HG02623 (cell line): ENCODE data around the gene SAMD7.

Experiments
- ATAC-seq: cut with Tn5 transposase; IDR thresholded peaks from one replicate; pipeline ENCODE4 v1.9.1; 2021; ENCODE audit warnings: moderate library complexity; ENCODE audit not compliant: unreplicated experiment

Gene SAMD7

GRCh38 chr3:169907944-169908343 lies 3.4 kb upstream of the SAMD7 start:
- no peak for ATAC-seq

DNA sequence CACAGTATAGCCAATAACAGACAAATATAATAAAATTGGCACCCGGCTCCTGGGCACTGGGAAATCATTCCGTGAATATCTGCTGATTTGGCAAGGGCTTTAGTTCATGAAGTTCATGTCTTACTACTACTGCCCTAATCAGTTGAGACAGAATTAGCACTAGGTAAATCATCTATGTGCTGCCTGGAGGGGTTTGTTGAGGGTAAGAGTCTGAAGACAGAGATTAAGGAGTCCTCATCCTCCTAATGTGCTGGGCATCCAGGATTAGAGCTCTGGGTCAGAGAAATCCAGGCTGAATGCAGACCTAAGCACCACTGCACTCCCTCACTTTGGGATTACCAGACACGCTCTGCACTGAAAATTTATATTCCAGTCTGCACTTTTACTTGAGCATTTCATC lies 2.0 kb downstream of the SAMD7 start:
- no peak for ATAC-seq

DNA sequence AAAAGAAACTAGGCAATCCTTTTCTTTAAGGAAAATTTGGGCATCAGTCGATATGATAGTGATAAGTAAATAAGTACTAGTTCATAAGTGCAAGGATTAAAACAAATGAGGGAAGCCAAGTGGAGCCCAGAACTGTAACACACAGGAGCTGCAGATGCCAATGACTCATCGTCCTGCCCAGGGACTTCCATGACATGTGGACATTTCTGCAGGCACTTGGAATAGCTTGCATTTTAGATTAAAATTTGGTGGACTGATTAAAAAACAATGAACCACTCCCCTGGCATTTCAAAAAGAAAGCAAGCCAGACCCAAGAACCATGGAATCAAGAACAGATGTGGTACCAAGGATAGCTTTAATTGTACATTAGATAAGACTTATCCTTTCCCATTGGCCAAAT lies 2.9 kb downstream of the SAMD7 start:
- no peak for ATAC-seq

DNA sequence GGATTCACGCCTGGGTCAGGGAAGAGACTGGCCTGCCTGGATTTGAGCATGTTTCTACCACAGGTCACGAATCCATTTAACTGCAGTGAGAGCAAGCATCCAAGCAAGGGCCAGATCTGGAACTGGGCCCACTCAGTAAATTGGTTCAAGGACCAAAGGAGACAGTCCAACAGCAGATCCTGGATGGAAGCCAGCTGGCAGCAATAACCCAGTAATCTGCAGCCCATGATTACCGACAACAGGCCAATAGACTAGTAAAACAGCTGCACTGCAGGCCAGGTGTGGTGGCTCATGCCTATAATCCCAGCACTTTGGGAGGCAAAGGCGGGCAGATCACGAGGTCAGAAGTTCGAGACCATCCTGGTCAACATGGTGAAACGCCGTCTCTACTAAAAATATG lies 11.8 kb downstream of the SAMD7 start:
- no peak for ATAC-seq

DNA sequence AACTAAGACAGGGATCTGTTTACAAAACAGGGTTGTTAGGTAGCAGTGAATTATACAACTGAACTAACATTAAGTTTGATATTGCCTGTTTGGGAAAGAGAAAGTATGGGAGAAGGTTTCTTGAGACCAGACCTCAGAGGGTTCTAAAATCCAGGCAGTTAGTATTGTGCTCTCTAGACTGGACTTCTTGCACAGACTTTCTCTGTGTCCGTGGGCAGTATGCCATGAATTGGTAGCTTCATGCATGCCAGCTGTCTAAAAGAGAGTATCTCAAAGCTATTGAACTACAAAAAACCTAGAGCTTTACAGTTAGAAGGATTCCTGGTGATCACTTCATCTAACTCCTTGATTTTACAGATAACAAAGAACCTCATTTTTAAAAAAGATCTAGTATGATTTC lies 12.5 kb downstream of the SAMD7 start:
- no peak for ATAC-seq

GRCh38 chr3:169929830-169930519 lies 18.6 kb downstream of the SAMD7 start:
- ATAC-seq: no peak

DNA sequence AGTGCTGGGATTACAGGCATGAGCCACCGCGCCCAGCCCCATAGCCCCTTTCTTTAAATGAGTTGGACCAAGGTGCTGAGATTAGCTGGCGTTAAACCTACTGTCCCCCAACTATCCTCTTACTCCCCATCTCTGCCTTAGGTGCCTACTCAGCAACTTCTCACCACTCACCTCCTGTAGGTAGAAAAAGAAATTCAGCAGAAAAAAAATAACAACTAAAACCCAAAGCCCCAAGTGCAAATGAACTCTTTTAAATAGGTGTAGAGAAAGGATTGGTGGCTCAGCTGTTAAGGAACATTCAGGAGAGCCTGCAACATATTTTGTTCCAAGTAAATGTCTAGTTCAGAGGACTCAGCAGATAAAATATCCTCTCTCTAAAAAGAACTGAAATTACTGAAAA lies 19.5 kb downstream of the SAMD7 start:
- ATAC-seq: no peak

- ATAC-seq: peak; percentile 86
Observed at GRCh38 chr3:169931747-169932520, 20.6 kb downstream of the SAMD7 start.

DNA sequence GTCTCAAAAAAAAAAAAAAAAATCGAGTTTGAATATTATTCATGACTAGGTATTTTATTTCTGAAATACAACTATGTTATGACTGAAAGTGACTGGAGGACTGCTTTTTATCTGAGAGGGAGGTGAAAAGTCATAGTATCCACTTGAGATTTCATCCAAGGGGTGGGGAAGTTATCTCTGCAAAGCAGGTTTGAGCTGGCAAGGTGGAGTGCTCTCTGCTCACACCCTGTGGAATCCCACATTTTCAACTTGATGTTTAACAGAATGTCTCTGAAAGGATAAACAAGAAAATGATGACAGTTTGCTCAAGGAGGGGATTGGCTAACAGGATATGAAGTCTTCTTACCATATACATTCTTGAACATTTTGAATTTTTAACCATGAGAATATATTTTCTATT lies 27.9 kb downstream of the SAMD7 start:
- ATAC-seq: no peak

GRCh38 chr3:169939751-169940150 lies 28.4 kb downstream of the SAMD7 start:
- no peak for ATAC-seq

DNA sequence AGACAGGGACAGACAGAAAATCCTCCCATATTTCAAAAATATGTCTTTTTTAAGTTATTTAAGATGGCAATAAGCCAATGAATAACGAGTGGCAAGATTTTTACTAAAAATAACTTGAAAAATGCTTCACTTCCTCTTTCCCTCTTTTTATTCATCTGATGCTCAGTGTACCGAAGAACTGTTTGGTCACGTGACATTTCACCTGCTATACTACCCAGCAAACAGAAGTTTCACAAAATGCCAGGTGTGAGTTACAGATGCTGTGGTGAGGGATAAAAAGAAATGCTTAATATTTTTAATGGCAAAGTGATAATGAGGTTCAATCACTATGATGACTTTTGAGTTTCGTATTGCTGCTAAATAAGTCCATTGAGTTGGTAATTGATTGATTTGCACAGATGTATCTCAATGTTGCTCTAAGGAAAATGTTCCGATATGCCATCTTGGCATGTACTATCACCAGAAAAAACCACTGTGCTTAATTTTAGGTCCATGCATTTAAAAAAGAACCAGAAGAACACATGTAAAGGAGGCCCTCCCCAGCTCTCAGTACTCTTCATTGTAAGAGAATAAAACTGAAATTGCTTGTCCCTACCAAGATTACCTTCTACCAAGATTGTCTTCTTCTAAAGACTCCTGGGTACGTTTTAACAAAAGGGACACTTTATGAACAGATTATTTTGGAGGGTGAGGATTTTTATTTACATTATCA lies 29.3 kb downstream of the SAMD7 start:
- peak; percentile 73 for ATAC-seq

DNA sequence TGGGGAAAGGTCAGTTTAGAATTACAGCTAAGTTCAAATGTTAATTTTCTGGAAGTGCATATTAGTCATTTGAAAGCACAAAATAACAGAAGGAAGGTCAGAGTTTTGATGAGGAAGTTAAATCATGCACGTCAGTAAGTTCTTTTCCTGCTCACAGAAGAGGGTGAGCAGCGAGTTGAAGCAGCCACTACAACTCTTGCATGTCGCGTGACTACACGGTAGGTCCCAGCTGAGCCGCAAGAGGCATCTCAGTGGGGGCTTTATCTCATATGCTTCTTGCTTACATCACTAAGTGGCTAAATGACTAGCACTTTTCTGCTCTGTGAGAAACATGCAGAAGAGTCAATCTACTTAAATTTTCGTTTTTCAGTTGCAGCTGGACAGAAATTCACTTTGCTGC lies 33.9 kb downstream of the SAMD7 start:
- ATAC-seq: peak; percentile 80

GRCh38 chr3:169946336-169946735 lies 35.0 kb downstream of the SAMD7 start:
- no peak for ATAC-seq

DNA sequence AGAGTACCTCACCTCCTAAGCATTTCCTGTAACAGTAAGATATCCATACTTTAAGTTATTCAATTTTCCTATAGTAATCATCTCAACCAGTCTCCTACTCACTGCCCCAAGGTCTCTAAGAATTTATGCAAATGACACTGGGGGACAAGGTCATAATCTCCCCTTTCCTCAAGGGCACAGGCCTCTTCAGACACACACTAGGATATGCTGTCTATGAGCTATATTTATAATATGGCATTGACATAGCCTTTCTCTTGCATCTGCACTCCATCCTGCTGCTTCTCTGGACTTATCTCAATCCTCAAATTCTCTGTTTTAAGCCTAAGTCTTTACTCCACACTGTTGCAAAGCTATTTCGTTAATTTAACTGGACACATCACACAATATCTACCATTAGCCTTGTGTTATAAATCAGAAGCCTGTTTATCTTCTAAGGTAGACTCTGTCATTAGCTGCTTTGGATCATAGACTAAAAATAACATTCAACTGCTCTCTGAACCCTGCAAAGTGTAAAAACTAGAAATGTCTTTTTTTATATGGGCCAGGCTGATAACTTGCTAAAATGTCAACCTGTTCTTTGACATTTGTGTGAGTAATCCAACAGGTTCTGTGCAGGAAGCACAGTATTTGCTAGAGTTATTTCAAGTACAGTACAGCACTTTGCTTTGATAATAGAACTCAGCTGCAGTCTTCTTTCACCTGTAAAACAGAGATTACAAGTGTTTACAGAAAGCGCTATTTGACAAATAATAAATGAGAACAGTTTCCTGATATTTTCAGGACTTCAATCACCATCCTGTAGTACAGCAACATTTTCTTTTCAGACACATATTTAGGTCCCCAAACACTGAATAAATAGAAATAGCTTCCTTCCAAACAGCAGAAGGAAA lies 37.4 kb downstream of the SAMD7 start:
- ATAC-seq: no peak

DNA sequence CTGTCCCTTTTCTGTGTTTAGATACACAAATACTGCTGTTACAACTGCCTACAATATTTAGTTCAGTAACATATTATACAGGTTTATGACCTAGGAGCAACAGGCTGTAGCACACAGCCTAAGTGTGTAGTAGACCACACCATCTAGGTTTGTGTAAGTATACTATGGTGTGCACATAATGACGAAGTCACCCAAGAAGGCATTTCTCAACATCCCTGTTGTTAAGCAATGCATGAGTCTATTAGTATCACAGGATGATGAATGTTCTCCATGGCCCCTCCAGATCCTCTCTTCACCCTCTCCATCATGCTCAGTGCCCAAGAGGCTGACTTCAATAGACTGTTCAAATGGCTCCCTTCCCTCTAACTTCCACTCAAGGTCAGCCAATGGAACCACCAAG lies 40.7 kb downstream of the SAMD7 start:
- no peak for ATAC-seq

- peak; percentile 16 for ATAC-seq
Observed at GRCh38 chr3:169953462-169954141, 42.2 kb downstream of the SAMD7 start.

DNA sequence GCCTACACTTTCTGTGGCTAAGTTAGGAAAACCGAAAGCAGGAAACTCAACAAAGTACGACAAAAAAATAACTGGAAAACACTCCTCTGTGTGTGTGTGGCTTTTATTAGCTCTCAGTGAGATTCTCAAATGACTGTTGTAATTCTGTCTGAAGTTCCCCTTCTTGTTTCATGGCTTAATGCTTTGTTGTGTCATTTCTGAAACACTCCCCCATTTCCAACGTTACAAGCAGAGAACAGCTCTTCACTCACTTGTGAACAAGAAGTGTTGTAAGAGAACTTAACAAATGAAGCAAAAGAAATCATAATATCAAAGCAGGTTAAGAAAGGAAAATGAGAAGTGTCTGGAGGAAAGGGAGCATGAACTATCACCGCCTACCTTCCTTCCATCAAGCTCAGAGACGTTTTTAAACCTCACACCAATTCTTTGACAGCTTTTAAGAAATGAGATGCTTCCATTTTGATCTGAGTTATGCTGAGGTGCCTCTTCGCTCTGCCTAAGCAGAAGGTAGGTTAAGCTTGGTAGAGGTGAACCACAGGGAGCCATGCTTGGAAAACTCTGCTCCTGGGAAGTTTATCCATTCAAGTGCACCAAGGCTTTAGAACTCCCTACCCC lies 42.9 kb downstream of the SAMD7 start:
- ATAC-seq: peak; percentile 83

DNA sequence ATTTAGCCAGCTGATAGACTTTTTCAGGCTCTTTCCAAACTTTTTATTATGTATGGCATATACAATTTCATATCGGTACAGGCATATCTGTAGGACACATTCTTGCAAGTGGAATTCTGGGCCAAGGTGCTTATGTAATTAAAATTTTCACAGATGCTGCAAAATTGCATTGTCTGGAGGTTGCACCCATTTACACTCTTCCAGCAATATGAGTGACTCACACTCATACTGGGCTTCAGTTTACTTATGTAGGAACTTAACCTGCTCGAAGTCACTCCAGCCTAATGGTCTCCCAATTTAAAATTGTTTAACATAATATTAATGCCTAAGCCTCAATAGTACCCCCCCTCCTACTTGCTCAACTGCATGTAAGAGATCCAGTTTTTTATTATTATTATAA lies 44.0 kb downstream of the SAMD7 start:
- no peak for ATAC-seq

GRCh38 chr3:169964176-169964575 lies 52.8 kb downstream of the SAMD7 start:
- no peak for ATAC-seq
